ENCODE results near the gene ATRN.
"Not testable (repeated sequence)": the region's sequence is repeated elsewhere in the genome, so short reads cannot be mapped to it uniquely, and the experiment has no call there.

ATRN gene

DNA sequence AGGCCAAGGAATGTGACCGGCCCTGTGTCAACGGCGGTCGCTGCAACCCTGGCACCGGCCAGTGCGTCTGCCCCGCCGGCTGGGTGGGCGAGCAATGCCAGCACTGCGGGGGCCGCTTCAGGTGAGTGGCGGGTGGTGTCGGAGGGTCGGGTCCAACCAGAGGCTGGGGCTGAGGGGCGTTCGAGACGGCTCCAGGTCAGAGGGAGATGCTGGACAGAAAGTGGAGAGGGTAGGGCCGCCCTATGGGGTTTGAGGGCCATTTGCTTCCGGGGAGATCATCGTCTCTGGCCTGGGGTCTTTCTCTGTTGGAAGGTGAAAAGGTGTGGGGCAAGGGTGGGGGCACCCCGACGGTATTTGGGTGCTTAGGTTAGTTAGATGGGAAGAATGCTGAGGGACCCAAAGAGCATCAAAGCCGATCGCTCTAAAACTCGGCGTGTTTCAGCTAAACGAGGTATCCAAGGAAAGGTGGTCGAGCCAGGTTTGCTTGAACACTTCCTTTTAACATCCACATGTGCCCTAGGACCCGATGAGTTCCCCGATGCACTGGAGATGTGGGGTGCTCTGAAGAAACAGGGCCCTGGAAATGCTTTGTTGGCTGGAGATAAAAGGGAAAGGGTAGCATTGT lies 691 bp downstream of the ATRN start:
- DNase-seq = no peak

DNA sequence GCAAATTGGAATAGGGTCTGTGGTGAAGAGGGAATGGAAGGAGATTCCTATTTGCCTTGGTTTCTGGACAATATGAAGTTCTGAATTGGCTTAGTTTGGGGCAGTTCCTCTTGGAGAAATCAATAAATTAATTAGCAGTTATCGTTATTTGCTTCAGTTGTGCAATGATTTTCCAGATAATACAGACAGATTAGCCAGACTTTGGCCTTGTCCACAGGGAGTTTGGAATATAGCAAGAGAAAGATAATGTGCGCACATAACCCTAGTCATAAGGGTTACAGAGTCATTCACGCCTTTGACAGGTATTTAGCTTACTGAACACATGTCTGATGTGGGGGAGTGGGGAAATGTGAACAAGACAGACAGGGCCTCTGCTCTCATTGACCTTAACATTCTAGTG lies 1.3 kb downstream of the ATRN start:
- no peak for DNase-seq

DNA sequence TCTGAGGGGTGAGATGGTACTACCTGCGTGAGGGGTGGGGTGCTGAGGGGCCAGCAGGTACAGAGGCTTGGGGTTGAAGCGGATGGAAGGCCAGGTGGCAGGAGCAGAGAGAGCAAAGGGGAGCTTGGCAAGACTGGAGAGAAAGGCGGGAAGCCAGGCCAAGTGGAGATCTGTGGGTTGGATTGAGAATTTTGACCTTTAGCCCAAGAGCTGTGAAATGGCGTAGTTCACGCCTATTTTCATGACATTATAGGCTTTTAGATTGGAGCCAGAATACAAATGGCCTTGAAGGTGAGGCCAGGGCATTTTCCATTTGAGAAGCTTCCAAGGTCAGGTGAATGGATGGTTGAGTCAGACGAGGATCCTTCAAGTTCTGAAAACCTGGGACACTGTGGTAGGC lies 2.5 kb downstream of the ATRN start:
- DNase-seq = no peak

DNA sequence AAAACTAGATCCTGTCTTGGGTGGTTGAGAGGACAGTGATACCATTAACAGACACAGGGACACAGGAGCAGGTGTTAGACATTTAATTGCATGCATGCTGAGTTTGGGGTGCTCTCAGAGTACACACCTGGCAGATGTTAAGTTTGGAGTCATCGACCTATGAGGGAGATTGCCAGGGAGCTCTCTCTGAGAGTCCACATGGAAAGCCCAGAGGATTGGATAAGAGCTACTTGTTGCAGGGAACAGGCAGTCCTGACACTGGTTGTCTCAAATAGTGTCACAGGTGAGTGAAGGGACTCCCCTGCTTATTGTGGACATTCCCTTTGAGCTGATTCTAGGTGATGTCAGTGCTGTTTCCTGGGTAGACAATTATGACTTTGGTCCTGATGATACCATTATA lies 3.1 kb downstream of the ATRN start:
- DNase-seq = no peak

DNA sequence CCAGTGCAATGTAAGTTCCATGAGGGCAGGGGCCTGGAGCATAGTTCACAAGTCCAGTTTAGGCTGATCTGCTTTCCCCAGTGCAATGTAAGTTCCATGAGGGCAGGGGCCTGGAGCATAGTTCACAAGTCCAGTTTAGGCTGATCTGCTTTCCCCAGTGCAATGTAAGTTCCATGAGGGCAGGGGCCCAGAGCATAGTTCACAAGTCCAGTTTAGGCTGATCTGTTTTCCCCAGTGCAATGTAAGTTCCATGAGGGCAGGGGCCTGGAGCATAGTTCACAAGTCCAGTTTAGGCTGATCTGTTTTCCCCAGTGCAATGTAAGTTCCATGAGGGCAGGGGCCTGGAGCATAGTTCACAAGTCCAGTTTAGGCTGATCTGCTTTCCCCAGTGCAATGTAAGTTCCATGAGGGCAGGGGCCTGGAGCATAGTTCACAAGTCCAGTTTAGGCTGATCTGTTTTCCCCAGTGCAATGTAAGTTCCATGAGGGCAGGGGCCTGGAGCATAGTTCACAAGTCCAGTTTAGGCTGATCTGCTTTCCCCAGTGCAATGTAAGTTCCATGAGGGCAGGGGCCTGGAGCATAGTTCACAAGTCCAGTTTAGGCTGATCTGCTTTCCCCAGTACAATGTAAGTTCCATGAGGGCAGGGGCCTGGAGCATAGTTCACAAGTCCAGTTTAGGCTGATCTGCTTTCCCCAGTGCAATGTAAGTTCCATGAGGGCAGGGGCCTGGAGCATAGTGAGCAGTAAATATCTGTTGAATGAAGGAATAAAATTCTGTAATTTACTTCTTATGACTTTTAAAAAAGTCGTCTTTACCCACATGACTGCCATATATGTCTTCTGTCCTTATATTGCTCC lies 6.4 kb downstream of the ATRN start:
- DNase-seq = not testable (repeated sequence)

DNA sequence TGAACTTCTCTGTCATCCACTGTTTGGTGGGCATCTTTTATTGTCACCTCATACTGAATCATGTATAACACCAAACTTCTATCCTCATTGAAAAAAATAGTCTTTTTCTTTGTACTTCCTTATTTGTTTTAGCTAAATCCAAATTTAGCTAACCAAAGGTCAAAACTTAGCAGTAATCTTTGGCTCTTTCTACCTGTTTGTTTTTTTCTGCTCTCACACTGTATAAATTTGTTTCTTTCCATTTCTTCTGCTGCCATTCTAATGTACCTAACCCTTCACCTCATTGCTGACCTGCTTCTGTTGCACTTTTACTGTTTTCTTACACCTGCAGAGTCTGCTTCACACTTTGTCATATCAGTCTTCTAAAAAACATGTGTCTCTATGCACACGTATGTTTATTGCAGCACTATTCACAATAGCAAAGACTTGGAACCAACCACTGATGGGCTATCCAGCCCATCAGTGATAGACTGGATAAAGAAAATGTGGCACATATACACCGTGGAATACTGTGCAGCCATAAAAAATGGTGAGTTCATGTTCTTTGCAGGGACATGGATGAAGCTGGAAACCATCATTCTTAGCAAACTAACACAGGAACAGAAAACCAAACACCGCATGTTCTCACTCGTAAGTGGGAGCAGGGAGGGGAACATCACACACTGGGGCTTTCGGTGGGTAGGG lies 7.2 kb downstream of the ATRN start:
- no peak for DNase-seq

DNA sequence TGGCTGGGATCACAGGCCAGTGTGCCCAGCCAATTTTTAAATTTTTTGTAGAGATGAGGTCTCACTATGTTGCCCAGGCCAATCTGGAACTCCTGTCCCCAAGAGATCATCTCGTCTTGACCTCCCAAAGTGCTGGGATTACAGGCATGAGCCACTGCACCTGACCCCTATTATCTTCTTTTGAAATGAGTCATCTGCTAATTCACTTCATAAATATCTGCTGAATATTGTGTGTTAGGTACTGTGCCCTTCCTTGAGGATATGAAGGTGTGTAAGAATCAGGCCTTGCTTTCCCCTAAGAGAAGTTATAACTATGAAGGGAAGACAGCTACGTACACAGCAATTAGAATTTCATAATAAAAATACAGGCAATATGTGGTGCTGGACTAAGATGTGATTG lies 8.2 kb downstream of the ATRN start:
- no peak for DNase-seq

DNA sequence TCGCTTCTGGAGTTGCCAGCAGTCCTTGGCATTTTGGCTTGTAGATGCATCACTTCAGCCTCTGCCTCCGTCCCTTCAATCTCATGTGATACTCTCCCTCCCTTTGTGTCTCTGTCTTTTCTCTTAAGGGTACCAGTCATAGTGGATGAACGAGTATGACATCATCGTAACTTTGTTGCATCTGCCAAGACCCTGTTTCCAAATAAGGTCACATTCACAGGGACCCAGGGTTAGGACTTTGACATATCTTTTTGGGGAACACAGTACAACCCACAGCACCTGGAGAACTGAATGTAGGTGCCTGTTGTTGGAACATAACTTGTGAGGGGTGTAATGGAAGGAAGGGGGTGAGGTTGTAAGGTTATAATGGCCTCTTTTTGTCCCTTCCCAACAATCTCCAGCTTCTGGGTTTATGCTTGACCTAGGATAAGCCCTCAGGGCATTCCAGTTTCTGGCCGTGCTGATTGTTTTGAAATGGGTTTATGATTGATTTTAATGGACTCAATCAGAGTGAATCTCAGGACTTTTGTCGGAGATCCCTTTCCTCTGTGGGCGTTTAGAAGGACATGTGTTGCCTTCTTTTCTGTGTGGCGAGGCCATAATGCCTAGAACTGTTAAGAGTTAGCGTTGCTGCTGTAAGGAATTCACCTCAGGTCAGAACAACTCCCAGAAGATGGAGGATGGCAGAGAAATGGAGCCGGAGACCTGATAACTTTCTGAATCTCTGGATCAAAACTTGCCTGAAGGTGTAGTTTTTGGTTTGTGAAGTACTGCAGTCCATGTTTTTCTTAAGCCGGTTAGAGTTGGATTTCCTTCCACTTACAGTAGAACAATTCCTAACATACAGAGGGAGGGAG lies 9.2 kb downstream of the ATRN start:
- no peak for DNase-seq

DNA sequence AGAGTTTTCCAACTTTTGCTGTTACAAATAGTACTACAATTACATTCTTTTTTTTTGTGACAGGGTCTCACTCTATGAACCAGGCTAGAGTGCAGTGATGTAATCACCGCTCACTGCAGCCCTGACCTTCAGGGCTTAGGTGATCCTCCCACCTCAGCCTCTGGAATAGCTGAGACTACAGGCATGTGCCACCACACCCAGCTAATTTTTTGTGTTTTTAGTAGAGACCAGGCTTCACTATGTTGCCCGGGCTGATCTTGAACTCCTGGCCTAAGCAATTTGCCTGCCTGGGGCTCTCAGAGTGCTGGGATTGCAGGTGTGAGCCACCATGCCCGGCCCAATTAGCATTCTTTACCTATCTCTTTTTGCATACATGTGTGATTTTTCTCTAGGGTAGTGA lies 12.5 kb downstream of the ATRN start:
- no peak for DNase-seq

DNA sequence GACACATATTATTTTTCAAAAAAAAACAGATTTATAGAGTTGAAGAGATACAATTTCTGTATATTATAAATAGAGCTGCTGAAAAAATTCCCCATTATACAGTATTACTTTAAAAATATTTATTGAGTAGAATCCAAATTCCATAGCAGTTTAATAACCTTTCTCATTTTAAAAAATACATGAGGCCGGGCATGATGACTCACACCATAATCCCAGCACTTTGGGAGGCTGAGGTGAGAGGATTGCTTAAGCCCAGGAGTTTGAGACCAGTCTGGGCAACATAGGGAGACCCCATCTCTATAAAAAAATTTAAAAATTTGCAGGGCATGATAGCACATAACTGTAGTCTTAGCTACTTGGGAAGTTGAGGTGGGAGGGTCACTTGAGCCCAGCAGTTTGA lies 13.0 kb downstream of the ATRN start:
- no peak for DNase-seq

DNA sequence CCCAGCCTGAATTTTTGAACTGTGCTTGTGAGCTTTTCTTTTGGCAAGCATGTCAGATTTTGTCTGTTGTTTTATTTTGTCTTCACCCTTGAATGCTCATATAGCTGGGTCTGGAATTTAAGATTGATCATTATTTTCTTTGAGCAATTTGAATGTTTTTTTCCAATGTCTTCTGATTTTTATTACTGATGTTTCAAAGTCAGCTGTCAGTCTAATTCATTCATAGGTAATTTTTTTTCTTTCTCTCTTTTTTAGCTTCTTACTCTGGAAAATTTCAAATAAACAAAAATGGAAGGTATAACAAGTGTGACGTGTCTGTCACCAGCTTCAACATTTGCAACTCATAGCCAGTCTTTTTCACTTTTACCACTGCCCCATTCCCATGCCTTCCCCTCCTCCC lies 15.1 kb downstream of the ATRN start:
- no peak for DNase-seq

DNA sequence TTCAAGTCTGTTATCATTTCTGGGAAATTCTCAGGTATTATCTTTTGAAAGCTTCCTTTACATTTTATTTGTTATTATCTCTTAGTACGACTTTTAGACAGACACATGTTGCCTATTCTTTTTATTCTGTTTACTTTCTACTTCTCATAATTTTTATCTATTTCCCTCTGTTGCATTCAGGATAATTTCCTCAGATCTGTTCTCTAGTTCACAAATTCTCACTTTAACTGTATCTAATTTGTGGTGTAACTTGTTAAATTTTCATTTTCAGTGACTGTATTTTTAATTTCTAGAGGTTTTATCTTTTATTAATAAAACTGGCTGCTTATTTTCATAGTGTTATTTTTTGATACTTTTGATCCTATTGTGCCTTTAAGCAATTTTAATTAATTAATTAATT lies 16.0 kb downstream of the ATRN start:
- no peak for DNase-seq

DNA sequence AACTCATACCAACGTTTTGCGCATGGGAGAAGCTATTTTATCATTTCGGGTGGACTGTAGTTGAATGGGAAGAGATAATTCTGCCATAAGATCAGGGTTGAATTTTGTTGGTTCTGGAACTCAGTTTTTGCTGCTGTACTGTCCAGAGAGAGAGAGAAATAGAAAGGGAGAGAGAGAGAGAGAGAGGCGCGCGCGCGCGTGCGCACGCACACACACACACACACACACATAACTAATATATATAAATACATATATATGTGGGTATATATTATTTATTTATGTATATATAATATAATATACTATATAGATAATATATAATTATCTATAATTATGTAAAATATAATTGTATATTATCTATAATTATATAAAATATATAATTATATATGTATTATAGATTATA lies 21.9 kb downstream of the ATRN start:
- DNase-seq = no peak

DNA sequence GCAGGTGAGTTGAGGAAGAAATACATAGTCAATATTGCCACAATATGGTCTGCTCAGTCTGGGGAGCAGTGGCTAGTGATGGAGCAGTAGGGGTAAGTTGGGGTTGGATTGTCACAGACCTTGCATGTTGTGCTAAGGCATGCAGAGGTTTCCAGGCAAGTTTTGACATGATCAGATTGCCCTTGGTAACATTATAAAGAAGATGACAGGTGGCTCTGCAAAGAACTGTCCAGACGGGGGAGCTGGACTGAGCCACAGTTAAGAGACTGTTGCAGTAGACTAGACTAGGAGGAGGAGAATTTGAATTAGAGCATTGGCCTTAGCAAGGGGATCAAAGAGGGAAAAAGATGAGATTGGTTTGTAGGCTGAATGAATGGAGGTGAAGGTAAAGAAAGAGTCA lies 23.4 kb downstream of the ATRN start:
- DNase-seq = no peak

DNA sequence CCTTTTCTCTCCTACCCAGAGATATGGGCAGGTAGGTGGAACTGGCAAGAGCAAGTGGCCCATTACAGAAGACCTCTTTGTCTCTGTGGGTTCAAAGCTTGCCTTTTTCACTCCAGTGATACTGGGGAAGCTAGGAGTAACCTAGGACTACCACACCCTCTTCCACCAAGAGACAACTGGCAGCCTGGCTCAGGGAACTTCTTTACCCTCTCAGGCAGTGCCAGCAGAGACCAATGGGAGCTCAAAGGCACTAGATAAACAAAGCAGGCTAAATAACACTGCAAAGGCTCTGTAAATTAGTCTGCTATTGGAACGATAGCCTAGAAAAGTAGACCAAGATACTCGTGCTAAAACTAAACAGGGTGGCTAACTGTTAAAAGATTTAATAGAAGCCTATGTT lies 32.1 kb downstream of the ATRN start:
- no peak for DNase-seq

DNA sequence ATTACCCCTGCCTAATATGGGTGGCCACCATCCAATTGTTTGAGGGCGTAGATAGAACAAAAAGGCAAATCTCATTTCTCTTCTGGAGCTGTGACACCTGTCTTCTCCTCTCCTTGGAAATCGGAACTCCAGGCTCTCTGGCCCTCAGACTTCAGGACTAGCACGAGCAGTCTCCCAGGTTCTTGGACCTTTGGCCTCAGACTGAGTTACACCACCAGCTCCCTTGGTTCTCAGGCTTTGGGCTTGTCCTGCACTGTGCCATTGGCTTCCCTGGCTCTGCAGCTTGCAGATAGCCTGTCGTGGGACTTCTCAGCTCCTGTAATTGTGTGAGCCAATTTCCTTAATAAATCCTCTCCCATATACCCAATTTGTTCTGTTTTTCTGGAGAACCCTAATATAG lies 34.3 kb downstream of the ATRN start:
- DNase-seq = no peak

DNA sequence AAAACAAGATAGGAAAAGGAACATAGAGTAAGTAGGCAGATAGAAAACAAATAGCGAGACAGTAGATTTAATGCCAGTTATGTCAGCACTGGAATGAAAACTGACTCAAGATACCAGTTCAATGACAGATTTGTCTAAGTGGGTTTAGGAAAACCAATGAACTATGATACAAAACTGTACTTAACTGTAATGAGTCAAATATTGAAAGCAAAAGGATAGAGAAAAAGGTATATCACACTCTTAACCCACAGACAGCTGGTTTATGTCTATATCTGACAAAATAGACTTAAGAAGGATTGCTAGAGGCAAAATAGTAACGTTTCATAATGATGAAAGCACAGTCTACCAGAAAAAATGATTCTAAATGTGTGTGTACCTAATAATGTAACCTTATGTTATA lies 38.2 kb downstream of the ATRN start:
- DNase-seq = no peak

DNA sequence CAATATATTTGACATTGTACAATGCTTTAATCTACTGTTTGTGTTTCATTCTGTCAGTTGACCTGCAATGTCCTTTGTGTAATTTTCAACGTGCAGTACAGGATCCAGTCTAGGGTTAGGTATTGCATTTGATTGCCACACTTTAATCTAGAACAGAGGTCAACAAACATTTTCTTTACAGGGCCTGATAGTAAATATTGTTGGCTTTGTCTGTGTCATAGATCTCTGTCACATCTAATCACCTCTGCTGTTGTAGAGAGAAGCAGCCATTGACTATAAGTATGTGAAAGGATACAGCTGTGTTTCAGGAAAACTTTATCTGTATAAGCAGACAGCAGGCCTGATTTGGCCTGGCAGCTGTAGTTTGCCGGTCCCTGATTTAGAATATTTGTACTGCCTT lies 39.3 kb downstream of the ATRN start:
- DNase-seq = no peak

DNA sequence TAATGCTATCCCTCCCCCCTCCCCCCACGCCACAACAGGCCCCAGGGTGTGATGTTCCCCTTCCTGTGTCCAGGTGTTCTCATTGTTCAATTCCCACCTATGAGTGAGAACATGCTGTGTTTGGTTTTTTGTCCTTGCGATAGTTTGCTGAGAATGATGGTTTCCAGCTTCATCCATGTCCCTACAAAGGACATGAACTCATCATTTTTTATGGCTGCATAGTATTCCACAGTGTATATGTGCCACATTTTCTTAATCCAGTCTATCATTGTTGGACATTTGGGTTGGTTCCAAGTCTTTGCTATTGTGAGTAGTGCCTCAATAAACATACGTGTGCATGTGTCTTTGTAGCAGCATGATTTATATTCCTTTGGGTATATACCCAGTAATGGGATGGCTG lies 41.4 kb downstream of the ATRN start:
- DNase-seq = not testable (repeated sequence)

DNA sequence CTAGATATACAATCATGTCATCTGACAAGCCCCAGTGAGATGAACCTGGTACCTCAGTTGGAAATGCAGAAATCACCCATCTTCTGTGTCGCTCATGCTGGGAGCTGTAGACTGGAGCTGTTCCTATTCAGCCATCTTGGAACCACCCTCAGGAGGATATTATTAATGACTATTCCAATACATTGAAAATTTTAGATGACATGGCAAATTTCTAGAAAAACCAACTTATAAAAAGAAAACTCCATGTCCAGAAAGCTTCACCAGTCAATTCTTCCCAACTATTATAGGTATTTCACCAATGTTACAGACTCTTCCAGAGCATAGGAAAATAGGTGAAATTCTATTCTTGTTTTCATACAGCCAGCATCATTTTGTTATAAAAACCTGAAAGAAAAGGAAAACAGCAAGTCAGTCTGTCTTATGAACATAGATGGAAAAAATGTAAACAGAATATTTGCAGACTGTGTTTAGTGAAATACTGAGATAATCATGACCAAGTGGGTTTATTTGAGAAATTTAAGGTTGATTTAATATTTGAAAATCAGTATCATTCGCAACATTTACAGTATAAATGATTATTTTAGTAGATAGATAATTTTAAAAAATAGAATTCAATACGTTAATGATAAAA lies 43.3 kb downstream of the ATRN start:
- DNase-seq = no peak

DNA sequence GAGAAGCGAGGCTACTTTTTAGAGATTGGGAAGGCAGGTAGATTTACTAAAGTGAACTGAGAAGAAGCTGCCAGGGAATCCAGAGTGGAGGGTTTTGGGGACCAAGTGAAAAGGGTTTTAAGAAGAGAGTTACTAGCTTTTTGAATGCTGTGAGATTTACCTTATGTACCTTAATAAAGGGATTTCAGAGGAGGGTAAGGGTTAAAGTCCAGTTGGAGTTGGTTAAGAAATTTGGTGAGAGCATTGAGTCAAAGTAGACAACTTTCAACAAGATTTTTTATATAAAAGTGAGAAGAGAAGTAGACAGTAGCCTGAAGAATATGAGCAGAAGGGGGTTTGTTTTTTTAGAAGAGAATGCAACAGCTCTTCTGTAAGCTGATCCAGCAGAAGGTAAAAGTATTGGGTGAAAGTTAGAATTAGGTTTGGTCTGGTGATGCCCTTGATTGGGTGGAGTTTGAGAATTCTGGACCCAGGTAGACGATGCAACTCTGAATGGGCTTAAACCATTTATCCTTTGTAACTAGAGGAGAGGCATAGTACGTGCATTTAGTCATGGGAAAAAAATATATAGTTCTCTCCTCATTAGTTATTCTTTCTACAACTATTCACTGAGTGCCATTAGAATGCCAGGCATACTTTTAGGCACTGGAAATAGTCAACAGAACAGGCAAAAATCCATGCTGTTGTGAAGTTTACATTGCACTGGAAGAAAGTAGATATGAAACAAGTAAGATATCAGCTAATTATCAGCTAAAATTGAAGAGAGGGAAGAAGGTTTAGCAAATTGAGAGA lies 44.8 kb downstream of the ATRN start:
- no peak for DNase-seq

Measured in NCI-H1048 (cell line).